Measurements from ENCODE around the gene EIF4A2. TPM values are rescaled to one million over a fixed set of nuclear protein-coding genes. Genes with fewer than 3 reads are reported as not detected.
"Not testable (repeated sequence)": the region's sequence is repeated elsewhere in the genome, so short reads cannot be mapped to it uniquely, and the experiment has no call there.

EIF4A2 gene
- total and polyA plus RNA-seq, 12 donors: 221 to 791 (median 517) TPM

DNA sequence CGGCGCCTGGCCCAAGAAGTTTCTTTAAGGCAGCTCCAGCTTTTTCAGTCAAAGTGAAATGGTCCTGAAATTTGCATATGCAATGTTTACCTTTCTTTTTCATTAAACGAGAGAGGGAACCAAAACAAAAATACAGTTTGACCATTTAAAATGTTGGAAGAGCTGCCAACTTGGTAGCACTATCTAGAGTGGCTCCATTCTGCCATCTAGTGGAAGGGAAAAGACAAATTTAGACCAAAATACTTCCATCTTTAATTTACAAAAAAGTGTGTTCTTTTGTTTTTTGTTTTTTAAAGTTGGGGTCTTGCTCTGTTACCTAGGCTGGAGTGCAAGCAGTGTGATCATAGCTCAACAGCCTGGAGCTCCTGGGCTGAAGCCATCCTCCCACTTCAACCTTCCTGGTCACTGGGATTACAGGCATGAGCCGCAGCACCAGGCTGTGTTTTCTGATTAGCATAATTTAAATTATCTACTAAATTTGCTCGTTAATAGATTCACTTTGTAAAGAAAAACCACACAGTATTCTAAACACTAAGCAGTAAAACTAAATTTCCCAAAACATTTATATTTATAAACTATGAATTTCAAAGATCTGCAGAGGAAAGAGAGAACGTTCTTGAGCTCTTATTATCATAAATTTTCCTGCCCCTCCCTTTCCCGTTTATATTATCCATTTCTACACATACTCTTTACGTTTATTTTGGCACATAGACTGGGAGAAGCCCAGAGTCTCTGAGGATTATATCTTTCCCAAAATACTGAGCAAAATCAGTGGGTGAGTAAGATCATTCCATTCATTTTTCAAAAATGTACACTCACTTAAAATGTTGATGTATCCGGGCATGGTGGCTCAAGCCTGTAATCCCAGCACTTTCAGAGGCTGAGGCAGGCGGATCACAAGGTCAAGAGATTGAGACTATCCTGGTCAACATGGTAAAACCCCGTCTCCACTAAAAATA is 38.3 kb downstream of the EIF4A2 start:
- no peaks in the 10 kb centered on the region for H3K9me3 ChIP-seq (replicated peaks in 1 of 3)
- no peaks in the 10 kb centered on the region for H3K4me1 ChIP-seq (replicated peaks in 1 of 2)
- intact Hi-C loops (cut with DNase I): loop anchor here in 1 of 2 donors (10.0 kb wide), 1 partner anchor 207 kb away; the partner anchor contains the start of gene AHSG
- H3K27me3 ChIP-seq: peaks cover 3% of the 10 kb centered on the region
- WGBS, 4 donors: 40 to 45% (median 41%) methylated on average over 11 of the region's 11 CpGs
- H3K4me3 ChIP-seq: no peak overlapping the region
- H3K36me3 ChIP-seq (replicated peaks in 1 of 2): no peaks in the 10 kb centered on the region
- no peak for TF ChIP-seq POLR2A (IDR thresholded peaks at IDR 0.05)
- TF ChIP-seq, protein P1, sequence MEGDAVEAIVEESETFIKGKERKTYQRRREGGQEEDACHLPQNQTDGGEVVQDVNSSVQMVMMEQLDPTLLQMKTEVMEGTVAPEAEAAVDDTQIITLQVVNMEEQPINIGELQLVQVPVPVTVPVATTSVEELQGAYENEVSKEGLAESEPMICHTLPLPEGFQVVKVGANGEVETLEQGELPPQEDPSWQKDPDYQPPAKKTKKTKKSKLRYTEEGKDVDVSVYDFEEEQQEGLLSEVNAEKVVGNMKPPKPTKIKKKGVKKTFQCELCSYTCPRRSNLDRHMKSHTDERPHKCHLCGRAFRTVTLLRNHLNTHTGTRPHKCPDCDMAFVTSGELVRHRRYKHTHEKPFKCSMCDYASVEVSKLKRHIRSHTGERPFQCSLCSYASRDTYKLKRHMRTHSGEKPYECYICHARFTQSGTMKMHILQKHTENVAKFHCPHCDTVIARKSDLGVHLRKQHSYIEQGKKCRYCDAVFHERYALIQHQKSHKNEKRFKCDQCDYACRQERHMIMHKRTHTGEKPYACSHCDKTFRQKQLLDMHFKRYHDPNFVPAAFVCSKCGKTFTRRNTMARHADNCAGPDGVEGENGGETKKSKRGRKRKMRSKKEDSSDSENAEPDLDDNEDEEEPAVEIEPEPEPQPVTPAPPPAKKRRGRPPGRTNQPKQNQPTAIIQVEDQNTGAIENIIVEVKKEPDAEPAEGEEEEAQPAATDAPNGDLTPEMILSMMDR (IDR thresholded peaks at IDR 0.05): peak; percentile 51 to 72 (median 62)
- peak in 1 of 7 donors; percentile 9 for DNase-seq
- no peak overlapping the region for H3K27ac ChIP-seq

DNA sequence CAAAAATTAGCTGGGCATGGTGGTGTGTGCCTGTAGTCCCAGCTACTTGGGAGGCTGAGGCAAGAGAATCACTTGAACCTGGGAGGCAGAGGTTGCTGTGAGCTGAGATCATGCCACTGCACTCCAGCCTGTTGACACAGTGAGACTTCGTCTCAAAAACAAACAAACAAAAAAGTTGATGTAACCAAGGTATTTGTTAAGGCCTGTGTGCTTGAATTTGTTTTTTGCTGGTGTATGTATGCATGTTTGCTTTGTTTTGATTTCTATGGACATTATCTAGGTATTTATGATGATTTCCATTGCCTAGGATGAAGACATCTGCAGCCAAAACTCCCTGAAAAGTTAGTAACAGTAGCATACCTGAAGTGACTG is 39.0 kb downstream of the EIF4A2 start:
- not testable (repeated sequence) for H3K27me3 ChIP-seq; H3K27ac ChIP-seq; DNase-seq; H3K9me3 ChIP-seq (replicated peaks in 1 of 3); H3K36me3 ChIP-seq (replicated peaks in 1 of 2); H3K4me3 ChIP-seq; H3K4me1 ChIP-seq (replicated peaks in 1 of 2)
- 50 to 75% (median 59%) methylated on average over 1 of the region's 1 CpG for WGBS, 4 donors
- intact Hi-C loops (cut with DNase I): loop anchor here in 1 of 2 donors (10.0 kb wide), 1 partner anchor 208 kb away; the partner anchor contains the start of gene AHSG

DNA sequence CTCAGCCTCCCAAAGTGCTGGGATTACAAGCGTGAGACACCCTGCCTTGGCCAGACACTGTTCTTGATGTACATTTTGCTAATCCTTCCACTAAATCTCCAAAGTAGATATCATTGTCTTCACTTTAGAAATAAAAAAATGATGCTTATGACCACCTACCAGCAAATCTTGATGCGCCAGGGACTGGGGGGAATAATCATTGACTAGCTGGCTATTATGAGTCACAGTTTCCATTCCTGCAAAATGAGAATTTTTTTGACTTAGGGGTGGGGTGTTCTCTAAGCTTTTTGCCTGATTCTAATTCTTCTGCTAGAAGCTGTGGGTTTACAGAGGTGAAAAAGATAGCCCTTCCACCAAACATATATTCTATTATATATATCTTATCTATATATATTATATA is 40.0 kb downstream of the EIF4A2 start:
- 53 to 69% (median 68%) methylated on average over 2 of the region's 2 CpGs for WGBS, 4 donors

DNA sequence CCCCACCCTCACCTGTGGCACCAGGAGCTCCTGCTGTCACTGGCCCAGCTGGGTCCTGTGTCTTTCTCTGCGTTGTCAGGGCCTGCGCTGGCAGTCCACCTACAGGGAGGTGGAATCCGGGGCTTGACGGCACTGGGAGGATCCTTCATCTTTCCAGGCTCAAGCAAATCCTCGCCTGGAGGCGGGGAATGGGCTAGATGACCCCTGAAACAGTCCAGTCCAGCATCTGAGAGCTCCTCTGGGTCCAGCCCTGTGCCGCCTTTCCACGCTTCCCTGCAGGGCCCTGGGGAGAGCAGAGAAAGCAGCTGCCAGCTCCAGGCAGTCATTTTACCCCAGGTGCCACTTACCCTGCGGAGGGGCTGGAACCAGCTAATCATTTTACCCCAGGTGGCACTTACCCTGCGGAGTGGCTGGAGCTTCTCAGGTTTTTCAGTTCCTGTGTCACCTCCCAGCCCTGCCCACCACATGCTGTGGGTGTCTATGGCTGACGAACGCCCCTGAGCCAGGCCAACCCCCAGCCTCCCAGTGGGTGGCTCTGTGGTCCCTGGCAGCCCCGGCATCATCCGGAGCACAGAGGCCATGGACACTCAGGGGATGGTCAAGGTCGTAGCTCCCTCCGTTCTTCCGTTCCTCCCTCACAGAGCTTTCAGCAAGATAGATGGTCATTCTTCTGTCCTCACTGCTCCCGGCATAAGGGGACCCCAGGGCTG is 41.2 kb downstream of the EIF4A2 start:
- WGBS, 4 donors: 31 to 79% (median 47%) methylated on average over 7 to 18 of the region's 18 CpGs
- H3K36me3 ChIP-seq (replicated peaks in 1 of 2): no peaks in the 10 kb centered on the region
- H3K27me3 ChIP-seq: peaks cover 17% of the 10 kb centered on the region
- H3K4me3 ChIP-seq: no peak overlapping the region
- no peak for DNase-seq
- H3K9me3 ChIP-seq (replicated peaks in 1 of 3): no peaks in the 10 kb centered on the region
- no peak overlapping the region for H3K27ac ChIP-seq
- intact Hi-C loops (cut with DNase I): loop anchor here in 1 of 2 donors (10.0 kb wide), 1 partner anchor 210 kb away; the partner anchor contains the start of gene AHSG
- TF ChIP-seq, protein P1 (IDR thresholded peaks at IDR 0.05): no peak
- TF ChIP-seq POLR2A (IDR thresholded peaks at IDR 0.05): no peak
- H3K4me1 ChIP-seq (replicated peaks in 1 of 2): peaks cover 0 to 5% of the 10 kb centered on the region in 2 donors

More for the DNA sequence above, 40.0 kb downstream of the EIF4A2 start:
- intact Hi-C loops (cut with DNase I): loop anchor here in 1 of 2 donors (10.0 kb wide), 1 partner anchor 209 kb away; the partner anchor contains the start of gene AHSG
- no peaks in the 10 kb centered on the region for H3K36me3 ChIP-seq (replicated peaks in 1 of 2)
- peaks cover 0 to 5% of the 10 kb centered on the region in 2 donors for H3K4me1 ChIP-seq (replicated peaks in 1 of 2)
- no peaks in the 10 kb centered on the region for H3K9me3 ChIP-seq (replicated peaks in 1 of 3)
- H3K4me3 ChIP-seq: no peak overlapping the region
- H3K27me3 ChIP-seq: peaks cover 8% of the 10 kb centered on the region
- H3K27ac ChIP-seq: no peak overlapping the region
- TF ChIP-seq POLR2A (IDR thresholded peaks at IDR 0.05): no peak
- TF ChIP-seq, protein P1 (IDR thresholded peaks at IDR 0.05): no peak
- DNase-seq: no peak
